Osteocyte (in vitro differentiated cells): ENCODE data around the gene AK5. TPM values are rescaled to one million over a fixed set of nuclear protein-coding genes. Genes with fewer than 3 reads are reported as not detected.
A peak's percentile ranks its signal among the peaks of the same experiment; 100 is the strongest.

Experiments used
- DNase-seq: peaks from one replicate; pipeline ENCODE4 v3.0.0; 2021; ENCODE audit warnings: mixed read lengths; ENCODE audit not compliant: unreplicated experiment; ENCODE audit errors: extremely low spot score
- H3K27ac Mint-ChIP-seq: one replicate; pipeline ENCODE4 v1.8.0; 2021; ENCODE audit warnings: mild to moderate bottlenecking, mixed read lengths; ENCODE audit not compliant: unreplicated experiment
- H3K27me3 Mint-ChIP-seq: one replicate; pipeline ENCODE4 v1.8.0; 2021; ENCODE audit warnings: mixed read lengths; ENCODE audit not compliant: unreplicated experiment
- H3K36me3 Mint-ChIP-seq: one replicate; pipeline ENCODE4 v1.8.0; 2021; ENCODE audit warnings: mixed read lengths; ENCODE audit not compliant: unreplicated experiment
- H3K4me1 Mint-ChIP-seq: one replicate; pipeline ENCODE4 v1.8.0; 2021; ENCODE audit warnings: mixed read lengths; ENCODE audit not compliant: unreplicated experiment
- H3K4me3 Mint-ChIP-seq: one replicate; pipeline ENCODE4 v1.8.0; 2021; ENCODE audit warnings: mild to moderate bottlenecking, moderate library complexity, mixed read lengths; ENCODE audit not compliant: unreplicated experiment
- H3K9me3 Mint-ChIP-seq: one replicate; pipeline ENCODE4 v1.8.0; 2021; ENCODE audit warnings: mixed read lengths; ENCODE audit not compliant: unreplicated experiment
- CTCF ChIP-seq: fragments of 200-600 bp; sonication (generic); IDR thresholded peaks from 2 replicates; pipeline ENCODE4 v1.5.0; 2021; ENCODE audit warnings: antibody characterized with exemption, mild to moderate bottlenecking, moderate library complexity
- total RNA-seq: library from RNA; stranded (reverse); gene quantifications from 2 replicates; pipeline ENCODE4 v1.2.1, GENCODE V29; 2021

The AK5 gene
- total RNA-seq, 1 donor from 2014 or later: 38.1 TPM

GRCh38 chr1:77592906-77593305 lies 311.1 kb downstream of the AK5 start:
- peaks cover 17% of the 10 kb centered on the region for H3K4me1 Mint-ChIP-seq
- peaks cover 24% of the 10 kb centered on the region for H3K36me3 Mint-ChIP-seq

GRCh38 chr1:77594366-77595112 lies 312.7 kb downstream of the AK5 start:
- no peak for DNase-seq

More at GRCh38 chr1:77592906-77593305, 311.1 kb downstream of the AK5 start:
- no peak for TF ChIP-seq CTCF
- Mint-ChIP-seq H3K9me3 (peaks cover 10% of the 10 kb centered on the region), H3K4me3 (no peak overlapping the region), H3K27me3 (no peaks in the 10 kb centered on the region), H3K27ac (no peak overlapping the region)
- DNase-seq: no peak

GRCh38 chr1:77597310-77597709 lies 315.5 kb downstream of the AK5 start:
- TF ChIP-seq CTCF: no peak
- Mint-ChIP-seq H3K27me3 (no peaks in the 10 kb centered on the region), H3K27ac (no peak overlapping the region), H3K4me3 (no peak overlapping the region), H3K36me3 (peaks cover 25% of the 10 kb centered on the region), H3K9me3 (peaks cover 10% of the 10 kb centered on the region), H3K4me1 (peaks cover 5% of the 10 kb centered on the region)
- no peak for DNase-seq

More at GRCh38 chr1:77594366-77595112, 312.7 kb downstream of the AK5 start:
- Mint-ChIP-seq H3K27ac (no peak overlapping the region), H3K9me3 (peaks cover 10% of the 10 kb centered on the region), H3K4me1 (peaks cover 17% of the 10 kb centered on the region), H3K27me3 (no peaks in the 10 kb centered on the region), H3K36me3 (peaks cover 23% of the 10 kb centered on the region), H3K4me3 (no peak overlapping the region)
- TF ChIP-seq CTCF: no peak

- Mint-ChIP-seq H3K27ac (peak overlapping the region; percentile 82), H3K4me1 (peaks cover 18% of the 10 kb centered on the region), H3K9me3 (peaks cover 26% of the 10 kb centered on the region), H3K4me3 (no peak overlapping the region), H3K36me3 (peaks cover 52% of the 10 kb centered on the region), H3K27me3 (no peaks in the 10 kb centered on the region)
- TF ChIP-seq CTCF: no peak
- no peak for DNase-seq
Observed at GRCh38 chr1:77605246-77606026, 323.6 kb downstream of the AK5 start.

GRCh38 chr1:77608893-77609292 lies 327.1 kb downstream of the AK5 start:
- DNase-seq: no peak
- no peak overlapping the region for H3K27ac Mint-ChIP-seq
- peaks cover 62% of the 10 kb centered on the region for H3K36me3 Mint-ChIP-seq
- H3K9me3 Mint-ChIP-seq: peaks cover 40% of the 10 kb centered on the region
- H3K4me3 Mint-ChIP-seq: no peak overlapping the region
- no peaks in the 10 kb centered on the region for H3K27me3 Mint-ChIP-seq
- peaks cover 18% of the 10 kb centered on the region for H3K4me1 Mint-ChIP-seq
- TF ChIP-seq CTCF: no peak
